HepG2 (cell line): Measurements from ENCODE around the gene OTUD7B.

Experiments used
- CTCF ChIP-seq: sonication (generic); formaldehyde crosslinking; IDR thresholded peaks from 2 replicates; pipeline ENCODE4 v1.5.0; 2020; ENCODE audit warnings: mild to moderate bottlenecking, missing genetic modification reagents, moderate library complexity
- IRF9 ChIP-seq: sonication (generic); formaldehyde crosslinking; IDR thresholded peaks from 2 replicates; pipeline ENCODE4 v1.8.0; 2022; ENCODE audit warnings: missing genetic modification reagents, mild to moderate bottlenecking, borderline replicate concordance
- MAX ChIP-seq: IDR thresholded peaks from 2 replicates; pipeline ENCODE4 v1.6.1; 2012; ENCODE audit warnings: inconsistent platforms
- MYPOP ChIP-seq: sonication (generic); formaldehyde crosslinking; IDR thresholded peaks from 2 replicates; pipeline ENCODE4 v1.8.1; 2023; ENCODE audit warnings: mild to moderate bottlenecking, moderate library complexity, missing genetic modification reagents
- PTBP1 ChIP-seq: fragments of 200-400 bp; formaldehyde crosslinking; IDR thresholded peaks from 2 replicates; pipeline ENCODE4 v1.6.1; 2018; ENCODE audit warnings: low read length, low read depth; ENCODE audit not compliant: poor library complexity, severe bottlenecking
- SMC3 ChIP-seq: IDR thresholded peaks from 2 replicates; pipeline ENCODE4 v1.6.1; 2011; ENCODE audit warnings: low read length, improper control_type of control experiment

GRCh38 chr1:149934356-149934755 lies 76.2 kb downstream of the OTUD7B start:
- TF ChIP-seq MYPOP (CRISPR knock-in tag) (no peak), IRF9 (CRISPR knock-in tag) (no peak), PTBP1 (no peak), SMC3 (no peak), MAX (no peak), CTCF (CRISPR knock-in tag) (no peak)
